Hepatocyte (in vitro differentiated cells): Measurements from ENCODE around the gene SH3YL1.

Experiments used
- EZH2 ChIP-seq: fragments of 200-600 bp; sonication (generic); IDR thresholded peaks from 2 replicates; pipeline ENCODE4 v1.6.1; 2016; ENCODE audit warnings: antibody characterized with exemption, mild to moderate bottlenecking, borderline replicate concordance
- TF ChIP-seq, protein P1 (sequence below): fragments of 200-600 bp; sonication (generic); IDR thresholded peaks from 2 replicates; pipeline ENCODE4 v1.5.1; 2016; ENCODE audit warnings: antibody characterized with exemption, mild to moderate bottlenecking; ENCODE audit not compliant: poor library complexity

- TF ChIP-seq, protein P1, sequence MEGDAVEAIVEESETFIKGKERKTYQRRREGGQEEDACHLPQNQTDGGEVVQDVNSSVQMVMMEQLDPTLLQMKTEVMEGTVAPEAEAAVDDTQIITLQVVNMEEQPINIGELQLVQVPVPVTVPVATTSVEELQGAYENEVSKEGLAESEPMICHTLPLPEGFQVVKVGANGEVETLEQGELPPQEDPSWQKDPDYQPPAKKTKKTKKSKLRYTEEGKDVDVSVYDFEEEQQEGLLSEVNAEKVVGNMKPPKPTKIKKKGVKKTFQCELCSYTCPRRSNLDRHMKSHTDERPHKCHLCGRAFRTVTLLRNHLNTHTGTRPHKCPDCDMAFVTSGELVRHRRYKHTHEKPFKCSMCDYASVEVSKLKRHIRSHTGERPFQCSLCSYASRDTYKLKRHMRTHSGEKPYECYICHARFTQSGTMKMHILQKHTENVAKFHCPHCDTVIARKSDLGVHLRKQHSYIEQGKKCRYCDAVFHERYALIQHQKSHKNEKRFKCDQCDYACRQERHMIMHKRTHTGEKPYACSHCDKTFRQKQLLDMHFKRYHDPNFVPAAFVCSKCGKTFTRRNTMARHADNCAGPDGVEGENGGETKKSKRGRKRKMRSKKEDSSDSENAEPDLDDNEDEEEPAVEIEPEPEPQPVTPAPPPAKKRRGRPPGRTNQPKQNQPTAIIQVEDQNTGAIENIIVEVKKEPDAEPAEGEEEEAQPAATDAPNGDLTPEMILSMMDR, result no peak
- TF ChIP-seq EZH2, result no peak
Measured at GRCh38 chr2:281381-281780, 17.5 kb upstream of the SH3YL1 start.
